Type B pancreatic cell (in vitro differentiated cells): Measurements from ENCODE around the gene THAP4. TPM values are rescaled to one million over a fixed set of nuclear protein-coding genes. Genes with fewer than 3 reads are reported as not detected.

Source experiments
- DNase-seq: peaks from one replicate; pipeline ENCODE4 v3.0.0; 2021; ENCODE audit warnings: mixed read lengths; ENCODE audit not compliant: unreplicated experiment; ENCODE audit errors: extremely low spot score
- H3K27ac Mint-ChIP-seq: 2 replicates; pipeline ENCODE4 v1.8.0; 2021; ENCODE audit warnings: mild to moderate bottlenecking, mixed read lengths
- H3K27me3 Mint-ChIP-seq: 2 replicates; pipeline ENCODE4 v1.8.0; 2021; ENCODE audit warnings: mixed read lengths
- H3K36me3 Mint-ChIP-seq: 2 replicates; pipeline ENCODE4 v1.8.0; 2021; ENCODE audit warnings: mixed read lengths
- H3K4me1 Mint-ChIP-seq: one replicate; pipeline ENCODE4 v1.8.0; 2021; ENCODE audit warnings: mixed read lengths; ENCODE audit not compliant: unreplicated experiment
- H3K4me3 Mint-ChIP-seq: 2 replicates; pipeline ENCODE4 v1.8.0; 2021; ENCODE audit warnings: mild to moderate bottlenecking, mixed read lengths
- H3K9me3 Mint-ChIP-seq: 2 replicates; pipeline ENCODE4 v1.8.0; 2021; ENCODE audit warnings: mixed read lengths
- CTCF ChIP-seq: fragments of 200-600 bp; sonication (generic); conservative IDR thresholded peaks from 2 replicates; pipeline ENCODE4 v1.5.0; 2021; ENCODE audit warnings: antibody characterized with exemption, mild to moderate bottlenecking
- total RNA-seq: library from RNA; stranded (reverse); gene quantifications from 2 replicates; pipeline ENCODE4 v1.2.1, GENCODE V29; 2021; ENCODE audit warnings: low replicate concordance

THAP4 gene
- total RNA-seq, 1 donor from 2014 or later = 51.3 TPM

DNA sequence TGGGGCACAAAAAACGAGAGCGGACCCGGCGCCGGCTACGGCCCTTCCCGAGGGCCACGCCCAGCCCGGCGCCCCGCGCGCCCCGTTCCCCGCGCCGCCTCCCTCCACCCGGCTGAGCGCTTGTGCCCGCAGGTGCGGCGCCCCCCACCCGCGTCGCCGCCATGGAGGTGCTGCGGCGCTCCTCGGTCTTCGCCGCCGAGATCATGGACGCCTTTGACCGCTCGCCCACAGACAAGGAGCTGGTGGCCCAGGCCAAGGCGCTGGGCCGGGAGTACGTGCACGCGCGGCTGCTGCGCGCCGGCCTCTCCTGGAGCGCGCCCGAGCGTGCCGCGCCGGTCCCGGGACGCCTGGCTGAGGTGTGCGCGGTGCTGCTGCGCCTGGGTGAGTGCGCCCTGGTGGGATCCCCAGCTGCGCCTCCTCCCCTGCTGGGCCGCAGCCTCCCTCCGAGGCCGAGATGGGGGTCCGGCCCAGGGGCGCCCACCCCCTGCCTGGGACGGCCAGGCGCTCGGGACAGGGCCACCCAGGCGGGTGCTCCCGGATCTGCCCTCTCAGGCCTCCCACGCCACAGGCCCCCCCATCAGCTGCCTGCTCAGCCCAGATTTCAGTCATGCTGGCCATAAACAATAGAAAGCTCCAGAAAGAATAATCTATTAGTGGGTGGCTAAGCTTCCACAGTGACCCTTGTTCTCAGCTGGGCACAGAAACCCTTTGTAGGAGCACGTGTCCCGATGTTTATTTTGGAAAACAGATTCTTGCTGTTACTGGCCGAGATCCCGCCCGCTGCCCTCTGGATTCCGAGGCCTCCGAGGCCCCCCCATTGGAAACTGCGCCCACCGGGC, 77.4 kb downstream of the THAP4 start:
- no peak for TF ChIP-seq CTCF
- peak overlapping the region; percentile 65 for H3K27ac Mint-ChIP-seq
- peaks cover 20% of the 10 kb centered on the region for H3K27me3 Mint-ChIP-seq
- DNase-seq = no peak
- H3K36me3 Mint-ChIP-seq = peaks cover 4% of the 10 kb centered on the region
- no peaks in the 10 kb centered on the region for H3K4me1 Mint-ChIP-seq
- peaks cover 4% of the 10 kb centered on the region for H3K9me3 Mint-ChIP-seq
- peak overlapping the region; percentile 89 for H3K4me3 Mint-ChIP-seq

DNA sequence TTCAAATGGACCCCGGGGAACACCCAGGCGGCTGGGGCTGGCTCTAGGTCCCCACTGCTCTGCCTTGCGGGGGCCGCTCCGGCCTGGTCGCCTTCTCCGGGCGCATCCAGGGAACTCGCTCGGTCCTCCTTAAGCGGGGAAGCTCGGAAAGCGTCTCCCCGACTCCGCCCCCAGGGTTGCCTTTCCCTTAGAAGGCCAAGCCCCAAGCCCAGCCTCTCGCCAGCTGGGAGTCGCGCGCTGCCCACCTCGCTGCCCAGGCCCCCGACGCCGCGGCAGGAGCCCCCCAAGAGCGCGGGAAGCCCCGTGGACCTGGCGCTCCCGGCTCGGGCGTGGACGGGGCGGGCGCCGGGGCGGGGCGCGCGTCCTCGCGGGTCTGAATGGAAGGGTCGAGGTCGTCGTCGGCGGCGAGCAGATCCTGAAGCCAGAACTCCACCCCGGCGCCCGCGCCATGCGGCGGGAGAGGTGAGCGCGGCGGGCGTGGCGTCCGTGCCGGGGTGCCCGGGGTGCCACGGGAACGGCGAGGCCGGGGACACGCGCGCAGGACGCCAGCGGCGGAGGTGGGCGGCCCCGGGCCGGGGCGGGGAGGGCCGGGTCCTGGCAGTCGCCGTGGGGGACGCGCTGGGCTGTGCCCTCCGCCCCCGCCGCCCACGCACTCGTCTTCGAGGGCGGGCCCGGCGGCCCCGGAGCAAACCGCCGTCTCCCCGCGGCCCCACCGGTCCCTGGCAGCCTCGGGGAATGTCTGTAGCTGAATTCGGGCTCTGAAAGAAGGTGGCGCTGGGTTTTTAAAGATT, 78.2 kb downstream of the THAP4 start, which contains the start of gene BOK:
Gene BOK, plus strand, starts transcription at position 214 of the 791 bp plus-strand sequence. CDS start 739 bp downstream, outside the sequence.
- Mint-ChIP-seq H3K36me3 (peaks cover 4% of the 10 kb centered on the region), H3K27me3 (peaks cover 23% of the 10 kb centered on the region), H3K4me3 (peak within 1 kb of the TSS; percentile 87), H3K4me1 (no peaks in the 10 kb centered on the region), H3K9me3 (peaks cover 4% of the 10 kb centered on the region), H3K27ac (peak within 1 kb of the TSS; percentile 76)
- TF ChIP-seq CTCF = no peak
- no peak for DNase-seq

- Mint-ChIP-seq H3K4me1 (no peaks in the 10 kb centered on the region), H3K9me3 (peaks cover 4% of the 10 kb centered on the region), H3K27ac (no peak overlapping the region), H3K27me3 (peaks cover 23% of the 10 kb centered on the region), H3K4me3 (no peak overlapping the region), H3K36me3 (peaks cover 4% of the 10 kb centered on the region)
- no peak for DNase-seq
- TF ChIP-seq CTCF = no peak
These were observed 80.2 kb downstream of the THAP4 start for GRCh38 chr2:241556746-241557145.

- Mint-ChIP-seq H3K27ac (no peak overlapping the region), H3K36me3 (peaks cover 4% of the 10 kb centered on the region), H3K4me3 (no peak overlapping the region), H3K9me3 (peaks cover 4% of the 10 kb centered on the region), H3K4me1 (no peaks in the 10 kb centered on the region), H3K27me3 (peaks cover 23% of the 10 kb centered on the region)
- TF ChIP-seq CTCF = no peak
- DNase-seq = no peak
These were observed 81.2 kb downstream of the THAP4 start for GRCh38 chr2:241555711-241556110.

GRCh38 chr2:241554610-241555322, 82.2 kb downstream of the THAP4 start:
- H3K27ac Mint-ChIP-seq = peak overlapping the region; percentile 16
- no peak for TF ChIP-seq CTCF
- peaks cover 4% of the 10 kb centered on the region for H3K9me3 Mint-ChIP-seq
- peaks cover 4% of the 10 kb centered on the region for H3K36me3 Mint-ChIP-seq
- H3K27me3 Mint-ChIP-seq = peaks cover 23% of the 10 kb centered on the region
- no peaks in the 10 kb centered on the region for H3K4me1 Mint-ChIP-seq
- no peak for DNase-seq
- H3K4me3 Mint-ChIP-seq = no peak overlapping the region
